Endodermal cell (in vitro differentiated cells): ENCODE measurements around the gene GID4. TPM values are rescaled to one million over a fixed set of nuclear protein-coding genes. Genes with fewer than 3 reads are reported as not detected.

ENCODE experiments used
- DNase-seq: peaks from one replicate; pipeline ENCODE4 v3.0.0-alpha.2; 2017
- H3K27ac ChIP-seq: 2 replicates; pipeline ENCODE4 v1.5.1; 2013; ENCODE audit warnings: mild to moderate bottlenecking, low read depth, low read length, moderate library complexity
- H3K27me3 ChIP-seq: 2 replicates; pipeline ENCODE4 v1.6.1; 2013; ENCODE audit warnings: mild to moderate bottlenecking, low read length, moderate library complexity; ENCODE audit not compliant: insufficient read depth, control insufficient read depth, poor library complexity, severe bottlenecking
- H3K36me3 ChIP-seq: 2 replicates; pipeline ENCODE4 v1.7.0; 2013; ENCODE audit warnings: mild to moderate bottlenecking, low read length, moderate library complexity; ENCODE audit not compliant: control insufficient read depth, insufficient read depth
- H3K4me1 ChIP-seq: one replicate; pipeline ENCODE4 v1.7.0; 2013; ENCODE audit warnings: low read length; ENCODE audit not compliant: control insufficient read depth, insufficient read depth
- H3K4me3 ChIP-seq: 2 replicates; pipeline ENCODE4 v1.5.1; 2013; ENCODE audit warnings: mild to moderate bottlenecking, low read length, moderate library complexity
- H3K9ac ChIP-seq: 2 replicates; pipeline ENCODE4 v1.6.1; 2013; ENCODE audit warnings: mild to moderate bottlenecking, low read length, moderate library complexity; ENCODE audit not compliant: poor library complexity, severe bottlenecking; ENCODE audit errors: extremely low read depth
- H3K9me3 ChIP-seq: 2 replicates; pipeline ENCODE4 v1.6.1; 2013; ENCODE audit warnings: mild to moderate bottlenecking, low read length, moderate library complexity; ENCODE audit not compliant: control insufficient read depth
- H3K27ac Mint-ChIP-seq: 2 replicates; pipeline ENCODE4 v1.8.0; 2020; ENCODE audit warnings: mixed read lengths
- H3K27me3 Mint-ChIP-seq: 2 replicates; pipeline ENCODE4 v1.8.0; 2021; ENCODE audit warnings: mild to moderate bottlenecking, mixed read lengths; ENCODE audit not compliant: insufficient read depth
- H3K36me3 Mint-ChIP-seq: 2 replicates; pipeline ENCODE4 v1.8.0; 2020; ENCODE audit warnings: low read depth, mixed read lengths
- H3K4me1 Mint-ChIP-seq: 2 replicates; pipeline ENCODE4 v1.8.0; 2020; ENCODE audit warnings: mixed read lengths
- H3K4me3 Mint-ChIP-seq: 2 replicates; pipeline ENCODE4 v1.8.0; 2020; ENCODE audit warnings: mild to moderate bottlenecking, moderate library complexity, mixed read lengths
- H3K9me3 Mint-ChIP-seq: 2 replicates; pipeline ENCODE4 v1.8.0; 2020; ENCODE audit warnings: mild to moderate bottlenecking, mixed read lengths
- WGBS, 2 experiments: methylation state at CpG; one replicate each; pipeline versions ENCODE4 v1.1.5 to v1.1.7; 2013; ENCODE audit warnings: missing lambda C conversion rate in 2 of 2, mixed read lengths in 1 of 2; ENCODE audit not compliant: insufficient coverage in 1 of 2, insufficient read length in 1 of 2; 5-methylcytosine and 5-hydroxymethylcytosine counted together
- total RNA-seq, 2 donors: library from RNA; stranded (reverse); fragmentation: NEBNext Ultra II Directional in 1 of 2; extraction: Animal tissue kit (Norgen Biotek cat#: 25700) in 1 of 2; gene quantifications; 2 replicates in 1 of 2; 3 replicates in 1 of 2; pipeline ENCODE4 v1.2.1, GENCODE V29; 2021
- TF ChIP-seq, protein P1 (sequence below): fragments of 200-600 bp; sonication (generic); conservative IDR thresholded peaks from 2 replicates; pipeline ENCODE4 v1.5.0; 2021; ENCODE audit warnings: antibody characterized with exemption, mild to moderate bottlenecking

The GID4 gene
- total RNA-seq, 2 donors from 2014 or later: 20.5 to 20.8 TPM

DNA sequence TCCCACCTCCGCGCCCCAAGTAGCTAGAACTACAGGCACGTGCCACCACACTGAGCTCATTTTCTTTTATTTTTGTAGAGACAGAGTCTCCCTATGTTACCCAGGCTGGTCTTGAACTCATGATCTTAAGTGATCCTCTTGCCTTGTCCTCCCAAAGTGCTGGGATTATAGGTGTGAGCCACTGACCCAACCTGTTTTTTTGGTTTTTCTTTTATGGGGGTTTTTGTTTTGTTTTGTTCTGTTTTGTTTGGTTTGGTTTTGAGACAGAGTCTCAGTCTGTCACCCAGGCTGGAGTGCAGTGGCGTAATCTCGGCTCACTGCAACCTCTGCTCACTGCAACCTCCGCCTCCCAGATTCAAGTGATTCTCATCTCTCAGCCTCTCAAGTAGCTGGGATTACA lies 16.4 kb downstream of the GID4 start:
- H3K27me3 ChIP-seq: no peaks in the 10 kb centered on the region
- Mint-ChIP-seq H3K36me3 (peaks cover 72% of the 10 kb centered on the region), H3K4me3 (no peak overlapping the region), H3K27me3 (no peaks in the 10 kb centered on the region), H3K27ac (no peak overlapping the region), H3K9me3 (no peaks in the 10 kb centered on the region), H3K4me1 (no peaks in the 10 kb centered on the region)
- no peaks in the 10 kb centered on the region for H3K4me1 ChIP-seq
- H3K36me3 ChIP-seq: peaks cover 78% of the 10 kb centered on the region
- no peak overlapping the region for H3K4me3 ChIP-seq
- H3K9ac ChIP-seq: no peak overlapping the region
- H3K27ac ChIP-seq: no peak overlapping the region
- TF ChIP-seq, protein P1, sequence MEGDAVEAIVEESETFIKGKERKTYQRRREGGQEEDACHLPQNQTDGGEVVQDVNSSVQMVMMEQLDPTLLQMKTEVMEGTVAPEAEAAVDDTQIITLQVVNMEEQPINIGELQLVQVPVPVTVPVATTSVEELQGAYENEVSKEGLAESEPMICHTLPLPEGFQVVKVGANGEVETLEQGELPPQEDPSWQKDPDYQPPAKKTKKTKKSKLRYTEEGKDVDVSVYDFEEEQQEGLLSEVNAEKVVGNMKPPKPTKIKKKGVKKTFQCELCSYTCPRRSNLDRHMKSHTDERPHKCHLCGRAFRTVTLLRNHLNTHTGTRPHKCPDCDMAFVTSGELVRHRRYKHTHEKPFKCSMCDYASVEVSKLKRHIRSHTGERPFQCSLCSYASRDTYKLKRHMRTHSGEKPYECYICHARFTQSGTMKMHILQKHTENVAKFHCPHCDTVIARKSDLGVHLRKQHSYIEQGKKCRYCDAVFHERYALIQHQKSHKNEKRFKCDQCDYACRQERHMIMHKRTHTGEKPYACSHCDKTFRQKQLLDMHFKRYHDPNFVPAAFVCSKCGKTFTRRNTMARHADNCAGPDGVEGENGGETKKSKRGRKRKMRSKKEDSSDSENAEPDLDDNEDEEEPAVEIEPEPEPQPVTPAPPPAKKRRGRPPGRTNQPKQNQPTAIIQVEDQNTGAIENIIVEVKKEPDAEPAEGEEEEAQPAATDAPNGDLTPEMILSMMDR: no peak
- no peak for DNase-seq
- no peaks in the 10 kb centered on the region for H3K9me3 ChIP-seq
- 91 to 95% methylated on average over 6 of the region's 6 CpGs for WGBS, 2 experiments

DNA sequence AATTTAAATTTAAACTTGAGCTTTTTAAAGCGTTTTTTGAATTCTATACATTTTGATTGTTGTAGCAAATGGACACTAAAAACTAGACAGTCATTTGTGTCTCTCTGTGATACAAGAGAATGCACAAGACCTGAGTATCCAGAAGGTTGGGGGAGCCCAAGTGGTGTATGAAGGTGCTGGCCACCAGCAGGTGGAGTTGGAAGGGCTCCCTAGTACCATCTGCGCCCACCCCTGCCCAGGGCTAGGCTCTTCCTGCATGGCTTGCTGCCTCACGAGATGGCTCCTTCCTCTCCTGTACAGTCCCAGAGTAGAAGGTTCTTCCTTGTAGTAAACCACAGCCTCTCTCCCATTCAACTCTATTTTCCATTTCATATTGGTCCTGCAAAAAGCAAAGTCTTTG lies 17.0 kb downstream of the GID4 start:
- H3K27me3 Mint-ChIP-seq: no peaks in the 10 kb centered on the region

DNA sequence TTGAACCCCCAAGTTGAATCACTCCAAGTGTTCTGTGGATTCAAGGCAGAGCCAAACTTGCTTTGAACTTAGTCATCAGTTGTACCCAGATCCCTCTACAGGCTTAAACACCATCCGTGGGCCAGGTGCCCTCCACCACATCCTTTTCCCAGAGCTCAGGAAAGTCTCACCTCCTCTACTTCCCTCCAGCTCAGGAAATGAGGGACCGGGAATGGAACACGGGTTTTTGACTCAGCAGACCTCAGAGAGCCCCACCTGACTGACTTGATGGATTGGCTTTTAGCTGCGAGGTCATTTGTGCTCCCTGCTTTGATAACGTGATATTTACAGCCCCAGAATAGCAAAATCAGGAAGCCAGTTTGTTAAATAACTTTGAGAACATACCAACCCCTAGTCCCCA lies 20.1 kb downstream of the GID4 start:
- WGBS, 2 experiments: 93 to 100% methylated on average over 3 to 5 of the region's 5 CpGs
- Mint-ChIP-seq H3K27me3 (no peaks in the 10 kb centered on the region), H3K4me3 (no peak overlapping the region), H3K27ac (peak overlapping the region; percentile 4), H3K36me3 (peaks cover 77% of the 10 kb centered on the region), H3K4me1 (no peaks in the 10 kb centered on the region), H3K9me3 (no peaks in the 10 kb centered on the region)
- H3K27me3 ChIP-seq: no peaks in the 10 kb centered on the region
- H3K36me3 ChIP-seq: peaks cover 78% of the 10 kb centered on the region
- no peaks in the 10 kb centered on the region for H3K9me3 ChIP-seq
- TF ChIP-seq, protein P1: no peak
- no peak overlapping the region for H3K4me3 ChIP-seq
- no peaks in the 10 kb centered on the region for H3K4me1 ChIP-seq
- H3K9ac ChIP-seq: no peak overlapping the region
- no peak for DNase-seq
- no peak overlapping the region for H3K27ac ChIP-seq

More for the DNA sequence above, 17.0 kb downstream of the GID4 start:
- peaks cover 72% of the 10 kb centered on the region for H3K36me3 Mint-ChIP-seq
- no peak overlapping the region for H3K4me3 Mint-ChIP-seq
- Histone ChIP-seq H3K27ac (no peak overlapping the region), H3K36me3 (peaks cover 77% of the 10 kb centered on the region), H3K9ac (no peak overlapping the region), H3K27me3 (no peaks in the 10 kb centered on the region), H3K4me1 (no peaks in the 10 kb centered on the region), H3K9me3 (no peaks in the 10 kb centered on the region), H3K4me3 (no peak overlapping the region)
- 93 to 94% methylated on average over 3 of the region's 3 CpGs for WGBS, 2 experiments
- H3K4me1 Mint-ChIP-seq: no peaks in the 10 kb centered on the region
- H3K27ac Mint-ChIP-seq: no peak overlapping the region
- no peaks in the 10 kb centered on the region for H3K9me3 Mint-ChIP-seq
- TF ChIP-seq, protein P1: peak; percentile 22
- DNase-seq: no peak
